NCI-H82 (cell line): Measurements from ENCODE around the gene ERCC5.
A peak's percentile ranks its signal among the peaks of the same experiment; 100 is the strongest.

Source experiments
- DNase-seq: peaks from one replicate; lab custom pipeline; 2025; lab: John Stamatoyannopoulos, UW

ERCC5 gene

GRCh38 chr13:102845289-102845629 is 573 bp upstream of the ERCC5 start:
- DNase-seq, result no peak

GRCh38 chr13:102846261-102847015 is 606 bp downstream of the ERCC5 start:
- peak; percentile 72 for DNase-seq

- DNase-seq, result peak; percentile 52
Measured at GRCh38 chr13:102847272-102848234, 1.7 kb downstream of the ERCC5 start.

GRCh38 chr13:102848956-102849355 is 3.1 kb downstream of the ERCC5 start:
- DNase-seq, result no peak

GRCh38 chr13:102852556-102852955 is 6.7 kb downstream of the ERCC5 start:
- DNase-seq, result no peak

- DNase-seq, result no peak
Measured at GRCh38 chr13:102854675-102855074, 8.8 kb downstream of the ERCC5 start.

- DNase-seq, result no peak
Measured at GRCh38 chr13:102856557-102856956, 10.7 kb downstream of the ERCC5 start.

GRCh38 chr13:102862624-102863210 is 16.9 kb downstream of the ERCC5 start:
- no peak for DNase-seq

GRCh38 chr13:102863590-102863989 is 17.8 kb downstream of the ERCC5 start:
- no peak for DNase-seq

- DNase-seq, result no peak
Measured at GRCh38 chr13:102868366-102868936, 22.6 kb downstream of the ERCC5 start.

- no peak for DNase-seq
Measured at GRCh38 chr13:102869948-102870676, 24.3 kb downstream of the ERCC5 start.

- DNase-seq, result peak; percentile 87
Measured at GRCh38 chr13:102870677-102871415, 25.0 kb downstream of the ERCC5 start.

- no peak for DNase-seq
Measured at GRCh38 chr13:102872131-102872530, 26.3 kb downstream of the ERCC5 start.

GRCh38 chr13:102872531-102872930 is 26.7 kb downstream of the ERCC5 start:
- no peak for DNase-seq

GRCh38 chr13:102873653-102874052 is 27.8 kb downstream of the ERCC5 start:
- DNase-seq, result no peak

- DNase-seq, result no peak
Measured at GRCh38 chr13:102875256-102875655, 29.4 kb downstream of the ERCC5 start.

GRCh38 chr13:102877303-102877702 is 31.5 kb downstream of the ERCC5 start:
- DNase-seq, result no peak

GRCh38 chr13:102878481-102878880 is 32.6 kb downstream of the ERCC5 start:
- DNase-seq, result no peak

GRCh38 chr13:102879793-102880499 is 34.1 kb downstream of the ERCC5 start:
- peak; percentile 73 for DNase-seq
